Fibroblast of the conjunctiva (primary cell): ENCODE measurements around the gene CPT1C.

Experiments used
- DNase-seq: peaks from one replicate; pipeline ENCODE4 v3.0.0-alpha.2; 2010; ENCODE audit warnings: low read depth

CPT1C gene

DNA sequence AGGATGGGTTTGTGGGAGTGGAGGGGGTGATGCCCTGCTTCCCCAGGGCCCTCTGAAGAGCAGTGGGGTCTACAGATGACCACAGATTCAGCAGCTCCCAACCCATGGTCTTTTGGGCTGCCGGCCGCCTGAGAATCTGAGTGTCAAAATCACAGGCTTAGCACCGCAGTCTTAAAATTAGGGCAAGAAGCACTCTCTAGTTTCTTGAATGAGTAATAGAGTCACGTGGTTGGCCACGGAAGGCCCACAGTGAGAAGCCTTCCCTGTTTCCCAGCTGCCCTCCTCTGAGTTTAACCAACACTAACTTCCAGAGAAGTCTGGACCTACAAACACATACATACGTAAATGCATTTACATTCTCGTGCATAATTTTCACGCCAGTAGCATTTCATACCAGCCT is 8.6 kb upstream of the CPT1C start:
- DNase-seq, result no peak

DNA sequence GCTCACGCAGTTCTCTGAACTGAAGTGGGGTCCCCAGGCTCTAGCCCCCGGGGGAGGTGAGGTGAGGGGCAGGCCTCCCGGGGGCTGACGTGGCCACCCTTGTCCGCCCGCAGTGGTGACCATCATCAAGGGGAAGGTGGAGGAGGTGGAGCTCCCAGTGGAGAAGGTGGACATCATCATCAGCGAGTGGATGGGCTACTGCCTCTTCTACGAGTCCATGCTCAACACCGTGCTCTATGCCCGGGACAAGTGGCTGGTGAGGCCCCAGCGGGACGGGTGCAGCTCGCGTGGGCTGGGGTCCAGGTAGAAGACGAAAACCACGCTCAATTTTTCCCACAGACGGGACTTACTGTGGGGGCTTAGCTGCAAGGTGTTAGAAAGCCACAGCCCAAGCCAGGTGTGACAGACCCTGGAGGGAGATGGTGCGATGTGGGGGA is 7.1 kb upstream of the CPT1C start:
- no peak for DNase-seq

DNA sequence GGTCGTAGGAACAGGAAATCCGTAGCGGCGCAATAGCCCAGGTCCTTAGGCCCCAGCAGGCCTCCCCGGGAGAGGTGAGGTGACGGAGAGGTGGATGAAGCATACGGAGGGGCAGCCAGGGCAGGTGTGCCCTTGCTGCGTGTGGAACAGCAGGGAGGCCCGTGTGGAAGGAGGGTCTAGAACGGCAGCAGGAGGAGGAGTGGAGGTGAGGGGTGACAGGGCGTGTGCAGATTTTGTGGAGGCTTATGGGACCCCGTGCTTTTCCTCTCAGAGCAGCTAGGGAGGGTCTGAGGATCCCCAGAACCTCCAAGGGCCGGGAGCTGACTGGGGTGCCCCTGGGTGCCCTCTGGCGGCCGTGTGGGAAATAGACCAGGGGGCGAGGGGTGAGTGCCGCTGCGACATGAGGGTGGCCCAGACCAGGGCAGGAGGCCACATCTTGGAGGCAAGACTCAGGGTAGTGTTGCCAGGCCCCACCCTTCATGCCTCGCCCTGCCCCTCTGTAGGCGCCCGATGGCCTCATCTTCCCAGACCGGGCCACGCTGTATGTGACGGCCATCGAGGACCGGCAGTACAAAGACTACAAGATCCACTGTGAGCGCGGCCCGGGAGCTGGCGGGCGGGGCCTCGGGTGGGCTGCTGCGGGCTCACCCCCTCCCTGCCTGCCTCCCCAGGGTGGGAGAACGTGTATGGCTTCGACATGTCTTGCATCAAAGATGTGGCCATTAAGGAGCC is 6.5 kb upstream of the CPT1C start:
- DNase-seq, result no peak

DNA sequence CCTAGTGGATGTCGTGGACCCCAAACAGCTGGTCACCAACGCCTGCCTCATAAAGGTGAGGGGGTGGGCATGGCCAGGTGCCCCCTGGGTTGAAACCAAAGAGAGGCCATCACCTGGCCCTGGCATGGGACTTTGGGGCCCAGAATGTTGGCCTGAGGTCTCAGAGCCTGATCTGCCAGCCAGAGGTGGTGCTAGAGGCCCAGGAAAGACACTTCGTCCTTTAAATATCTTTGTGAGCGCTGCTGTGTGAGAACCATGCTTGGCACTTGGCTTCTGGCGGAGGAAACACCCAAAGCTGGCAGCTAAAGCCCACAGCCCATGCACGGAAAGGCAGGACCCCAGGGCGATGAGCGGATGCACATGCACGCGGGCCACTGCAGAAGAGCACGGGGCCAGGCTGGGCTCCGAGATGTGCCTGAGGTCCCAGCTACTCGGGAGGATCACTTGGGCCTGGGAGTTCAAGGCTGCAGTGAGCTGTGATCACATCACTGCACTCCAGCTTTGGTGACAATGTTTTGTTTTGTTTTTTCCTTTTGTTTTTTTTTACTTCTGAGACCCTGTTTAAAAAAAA is 5.8 kb upstream of the CPT1C start:
- DNase-seq, result no peak

DNA sequence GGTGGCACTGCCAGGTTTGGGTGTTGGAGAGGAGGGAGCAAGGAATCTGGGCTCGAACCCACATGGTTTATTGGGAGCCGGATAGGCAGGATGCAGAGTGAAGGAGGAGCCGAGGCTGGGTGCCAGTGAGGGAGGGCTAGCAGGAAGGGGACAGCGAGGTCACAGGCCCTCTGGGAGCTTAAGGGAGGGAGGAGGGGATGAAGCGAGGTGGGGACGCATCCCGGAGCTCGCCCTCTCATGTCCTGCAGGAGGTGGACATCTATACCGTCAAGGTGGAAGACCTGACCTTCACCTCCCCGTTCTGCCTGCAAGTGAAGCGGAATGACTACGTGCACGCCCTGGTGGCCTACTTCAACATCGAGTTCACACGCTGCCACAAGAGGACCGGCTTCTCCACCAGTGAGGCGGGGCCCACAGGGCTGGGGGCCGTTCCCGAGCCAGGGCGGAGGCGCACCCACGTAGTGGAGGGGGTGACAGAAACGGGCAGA is 5.0 kb upstream of the CPT1C start:
- DNase-seq, result no peak

DNA sequence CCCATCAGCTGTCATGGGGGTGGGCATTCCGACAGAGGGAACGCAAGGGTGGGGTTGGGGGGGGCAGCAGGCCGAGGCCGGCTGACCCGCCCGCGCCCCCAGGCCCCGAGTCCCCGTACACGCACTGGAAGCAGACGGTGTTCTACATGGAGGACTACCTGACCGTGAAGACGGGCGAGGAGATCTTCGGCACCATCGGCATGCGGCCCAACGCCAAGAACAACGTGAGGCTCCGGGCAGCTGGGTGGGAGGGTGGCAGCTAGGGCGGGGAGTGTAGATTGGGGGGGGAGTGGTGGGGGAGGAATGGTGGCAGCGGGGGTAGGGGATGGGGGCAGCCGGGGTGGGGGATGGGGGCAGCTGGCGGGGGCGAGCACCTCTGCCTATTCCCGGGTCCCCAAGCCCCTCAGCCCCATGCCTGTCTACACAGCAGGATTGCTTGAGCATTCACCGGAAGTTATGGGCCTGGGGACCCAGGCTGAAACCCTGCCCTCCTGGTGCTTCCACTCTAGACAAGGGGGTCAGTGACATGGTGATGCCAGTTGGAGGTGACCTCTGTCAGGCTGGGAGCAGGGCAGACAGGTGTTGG is 4.3 kb upstream of the CPT1C start:
- DNase-seq, result no peak

DNA sequence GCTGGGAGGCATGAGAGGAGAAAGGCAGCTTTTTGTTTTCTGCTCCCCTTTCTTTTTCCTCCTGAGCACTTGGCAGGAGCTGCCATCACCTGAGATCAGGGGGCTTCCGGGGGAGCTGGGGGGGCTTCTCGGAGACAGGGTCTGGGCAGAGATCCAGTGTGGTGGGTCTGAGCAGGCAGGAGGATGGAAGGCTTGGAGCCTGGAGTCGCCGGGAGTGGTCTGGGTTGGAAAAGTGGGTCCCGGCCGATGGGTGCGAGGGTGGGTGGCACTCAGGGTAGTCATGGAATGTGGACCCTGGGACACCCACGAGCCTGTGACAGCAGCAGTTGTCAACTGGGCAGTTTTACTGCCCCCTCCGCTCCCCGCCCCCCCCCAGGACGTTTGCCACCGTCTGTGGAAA is 3.8 kb upstream of the CPT1C start:
- DNase-seq, result no peak

DNA sequence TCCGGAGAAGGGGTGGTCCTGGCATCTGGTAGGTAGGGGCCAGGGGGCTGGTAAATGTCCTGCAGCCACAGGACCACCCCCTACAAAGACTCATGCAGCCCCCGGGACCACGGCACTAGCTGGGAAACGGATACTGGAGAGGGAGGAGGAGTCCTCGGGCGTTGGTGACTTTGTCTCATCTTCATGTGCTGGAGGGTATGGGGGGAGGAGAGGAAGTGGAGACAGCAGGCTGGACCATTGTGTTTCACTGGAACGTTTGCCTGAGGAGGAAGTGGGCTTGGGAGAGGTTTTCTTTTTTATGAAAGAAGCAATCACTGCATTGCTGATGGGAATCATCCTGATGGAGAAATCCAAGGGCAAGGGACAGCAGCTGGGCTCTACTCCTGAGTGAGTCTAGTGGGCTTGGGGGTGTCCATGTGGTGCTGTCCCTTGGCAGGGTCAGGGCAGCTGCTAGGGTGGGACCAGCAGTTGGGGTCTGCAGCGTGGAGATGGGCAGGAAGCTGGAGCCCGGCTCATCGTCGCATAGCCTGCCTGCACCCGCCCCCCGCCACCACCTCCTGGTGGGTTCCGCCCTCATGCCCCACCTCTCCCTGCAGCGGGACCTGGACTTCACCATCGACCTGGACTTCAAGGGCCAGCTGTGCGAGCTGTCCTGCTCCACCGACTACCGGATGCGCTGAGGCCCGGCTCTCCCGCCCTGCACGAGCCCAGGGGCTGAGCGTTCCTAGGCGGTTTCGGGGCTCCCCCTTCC is 3.2 kb upstream of the CPT1C start:
- DNase-seq, result no peak

DNA sequence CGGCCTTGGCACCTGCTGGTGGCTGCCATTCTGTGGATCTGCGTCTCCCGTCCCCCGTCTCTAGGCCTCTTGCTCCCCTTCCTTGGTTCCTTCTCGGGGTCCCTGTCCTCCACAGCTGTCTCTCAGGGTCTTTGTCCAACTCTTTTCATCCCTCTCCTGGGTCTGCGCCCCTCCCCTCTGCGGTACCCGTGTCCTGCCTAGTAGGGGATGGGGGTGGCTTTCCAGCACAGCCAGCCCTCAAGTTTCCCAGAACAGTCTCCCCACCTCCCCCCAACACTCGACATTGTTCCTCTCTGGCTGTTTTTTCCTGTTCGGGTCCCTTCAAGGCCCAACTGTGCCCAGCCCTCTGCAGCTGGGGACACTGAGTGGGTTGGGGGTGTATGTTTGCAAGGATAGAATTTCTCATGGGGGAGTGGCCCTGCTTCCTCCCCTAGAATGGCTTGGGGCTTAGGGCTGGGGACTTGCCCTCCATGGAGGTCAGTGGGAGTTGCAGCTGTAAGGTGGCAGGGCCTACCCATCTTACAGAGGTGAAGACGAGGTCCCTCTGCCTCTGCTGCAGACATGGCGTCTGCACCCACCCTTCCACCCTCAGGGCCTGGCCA is 2.3 kb upstream of the CPT1C start:
- no peak for DNase-seq

DNA sequence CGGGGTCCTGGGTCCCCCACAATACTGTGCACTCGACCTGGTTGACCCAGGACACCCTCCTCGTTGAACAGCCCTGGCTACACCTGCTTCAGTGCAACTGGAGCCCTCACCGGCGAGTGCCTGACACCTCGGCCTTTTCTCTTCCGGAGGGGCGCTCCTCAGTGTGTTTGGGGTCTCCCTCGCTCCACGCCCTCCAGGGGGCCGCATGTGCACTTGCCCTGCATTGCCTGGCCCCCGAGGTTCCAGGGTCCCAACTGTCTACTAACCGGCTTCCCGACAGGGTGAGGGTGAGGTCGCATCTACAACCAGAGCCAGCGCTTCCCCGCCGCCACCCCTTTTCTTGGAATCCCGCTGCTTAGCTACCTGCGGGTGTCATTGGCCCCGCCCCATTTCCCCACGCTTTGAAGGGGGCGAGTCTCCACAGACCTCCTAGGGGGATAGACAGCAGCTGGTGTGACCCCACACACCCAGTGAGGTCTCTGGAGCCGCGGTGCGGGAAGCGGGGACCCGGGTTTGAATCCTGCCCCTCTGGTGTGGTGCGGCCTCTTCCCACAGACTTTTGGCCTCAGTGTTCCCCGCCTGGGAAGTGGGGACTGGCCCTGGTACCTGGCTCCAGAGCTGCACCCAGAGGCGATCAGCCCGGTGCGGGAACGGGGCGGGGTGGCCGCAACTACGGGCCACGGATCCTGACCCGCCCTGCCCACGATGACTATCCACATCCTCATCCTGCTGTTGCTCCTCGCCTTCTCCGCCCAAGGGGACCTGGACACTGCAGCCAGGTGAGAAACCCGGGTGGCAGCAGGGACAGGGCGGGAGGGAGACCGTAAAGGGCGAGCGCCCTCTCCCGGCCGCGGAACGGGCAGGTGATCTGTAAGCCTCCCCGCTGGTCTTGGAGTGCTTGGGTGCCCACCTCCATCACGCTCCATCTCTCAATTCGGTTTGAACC is 1.5 kb upstream of the CPT1C start, which contains the start of gene ADM5:
Gene ADM5 (plus strand): TSS at position 462 of the 946 bp plus-strand sequence. CDS start 244 bp downstream, at position 706.
- no peak for DNase-seq

DNA sequence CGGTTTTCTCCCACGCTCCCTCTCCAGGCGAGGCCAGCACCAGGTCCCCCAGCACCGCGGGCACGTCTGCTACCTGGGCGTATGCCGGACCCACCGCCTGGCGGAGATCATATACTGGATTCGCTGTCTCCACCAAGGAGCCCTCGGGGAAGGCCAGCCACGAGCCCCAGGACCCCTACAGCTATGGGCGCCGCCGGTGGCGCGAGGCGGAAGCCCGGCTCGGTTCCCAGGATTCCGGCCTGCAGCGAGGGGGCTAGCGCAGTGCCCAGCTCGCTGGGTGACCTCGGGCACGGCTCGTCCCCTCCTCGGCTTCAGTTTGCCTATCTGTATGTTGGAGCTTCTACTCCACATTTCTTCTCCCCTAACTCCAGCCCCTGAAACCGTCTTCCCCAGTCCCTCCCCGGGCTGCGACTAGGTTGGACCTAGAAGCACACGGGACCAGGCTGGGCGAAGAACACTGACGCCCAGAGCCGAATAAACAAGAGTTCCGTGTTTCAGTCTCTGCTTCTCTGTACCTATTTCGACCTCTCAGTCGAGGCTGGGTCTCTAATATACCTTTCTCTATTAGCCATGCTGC is 749 bp upstream of the CPT1C start:
- no peak for DNase-seq

DNA sequence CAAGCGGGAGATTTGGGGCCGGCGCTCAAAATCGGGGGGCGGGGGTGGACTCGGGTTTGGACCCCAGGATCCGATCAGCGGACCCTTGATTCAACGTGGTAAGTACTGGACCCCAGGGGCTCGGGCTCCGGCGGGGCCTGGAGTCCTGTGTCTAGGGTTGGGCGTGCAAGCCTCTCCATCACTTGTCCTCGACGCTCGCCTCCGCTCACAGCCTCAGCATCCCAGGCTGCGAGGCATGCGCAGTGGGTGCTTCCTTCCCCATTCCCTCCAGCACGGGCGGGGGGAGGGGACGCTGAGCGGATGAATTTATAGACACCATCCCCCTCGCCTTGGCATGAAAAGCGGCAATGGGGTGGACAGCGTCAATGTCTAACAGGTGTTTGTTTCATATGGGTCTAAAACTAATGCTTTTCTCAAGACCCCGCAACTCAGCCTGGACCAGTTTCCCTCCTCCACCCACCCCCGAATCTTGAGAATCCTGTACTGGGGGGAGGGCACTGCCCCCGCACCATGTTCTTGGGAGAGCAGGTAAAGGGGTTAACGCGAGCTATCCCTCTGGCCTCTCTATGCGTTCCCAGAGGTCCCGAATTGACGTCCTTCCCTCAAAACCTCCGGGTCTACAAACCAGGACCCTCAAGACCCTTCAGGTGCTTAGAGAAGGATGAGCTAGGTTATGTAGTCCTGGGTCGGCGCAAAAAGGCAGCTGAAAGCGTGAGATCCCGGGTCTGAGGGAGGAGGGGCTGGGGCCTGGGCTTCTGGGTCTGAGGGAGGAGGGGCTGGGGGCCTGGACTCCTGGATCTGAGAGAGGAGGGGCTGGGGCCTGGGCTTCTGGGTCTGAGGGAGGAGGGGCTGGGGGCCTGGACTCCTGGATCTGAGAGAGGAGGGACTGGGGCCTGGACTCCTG is 579 bp downstream of the CPT1C start:
- DNase-seq, result peak; percentile 49

DNA sequence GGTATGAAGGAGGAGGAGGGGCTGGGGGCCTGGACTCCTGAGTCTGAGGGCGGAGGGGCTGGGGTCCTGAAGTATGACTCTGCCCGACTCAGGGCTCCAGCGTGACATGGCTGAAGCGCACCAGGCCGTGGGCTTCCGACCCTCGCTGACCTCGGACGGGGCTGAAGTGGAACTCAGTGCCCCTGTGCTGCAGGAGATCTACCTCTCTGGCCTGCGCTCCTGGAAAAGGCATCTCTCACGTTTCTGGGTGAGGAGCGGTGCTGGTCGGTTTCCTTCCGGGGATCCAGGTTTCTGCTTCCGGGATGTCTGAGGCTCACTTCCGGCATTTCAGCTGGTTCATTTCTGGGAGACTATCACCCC is 1.2 kb downstream of the CPT1C start:
- DNase-seq, result no peak

DNA sequence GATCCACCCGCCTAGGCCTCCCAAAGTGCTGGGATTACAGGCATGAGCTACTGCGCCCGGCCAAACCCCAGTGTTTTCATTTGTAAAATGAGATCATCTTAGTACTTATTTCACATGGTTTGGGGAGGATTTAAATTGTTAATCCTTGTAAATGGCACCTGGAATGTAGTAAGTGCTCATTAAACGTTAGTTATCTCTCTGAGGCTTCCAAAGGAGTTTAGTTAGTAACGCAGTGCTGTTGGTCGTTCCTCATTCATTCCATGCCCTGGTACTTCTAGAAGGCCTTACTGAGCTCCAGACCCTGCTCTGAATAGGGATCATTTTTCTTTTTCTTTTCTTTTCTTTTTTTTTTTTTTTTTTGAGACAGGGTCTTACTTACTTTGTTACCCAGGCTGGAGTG is 5.2 kb downstream of the CPT1C start:
- no peak for DNase-seq

DNA sequence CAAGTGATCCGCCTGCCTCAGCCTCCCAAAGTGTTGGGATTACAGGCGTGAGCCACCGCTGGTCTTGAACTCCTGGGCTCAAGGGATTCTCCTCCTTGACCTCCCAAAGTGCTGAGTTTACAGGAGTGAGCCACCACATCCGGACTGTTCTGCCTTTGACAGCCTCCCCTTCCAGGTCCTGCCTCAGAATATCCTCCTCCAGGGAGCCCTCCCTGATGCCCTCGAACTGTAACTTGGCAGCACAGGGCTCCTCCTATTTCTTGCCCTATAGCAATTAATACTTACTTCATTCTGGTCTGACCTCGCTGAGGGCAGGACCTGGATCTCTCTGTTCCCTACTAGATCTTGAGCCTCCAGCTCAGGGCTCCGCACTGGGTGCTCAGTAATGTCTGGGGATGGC is 5.9 kb downstream of the CPT1C start:
- DNase-seq, result no peak

DNA sequence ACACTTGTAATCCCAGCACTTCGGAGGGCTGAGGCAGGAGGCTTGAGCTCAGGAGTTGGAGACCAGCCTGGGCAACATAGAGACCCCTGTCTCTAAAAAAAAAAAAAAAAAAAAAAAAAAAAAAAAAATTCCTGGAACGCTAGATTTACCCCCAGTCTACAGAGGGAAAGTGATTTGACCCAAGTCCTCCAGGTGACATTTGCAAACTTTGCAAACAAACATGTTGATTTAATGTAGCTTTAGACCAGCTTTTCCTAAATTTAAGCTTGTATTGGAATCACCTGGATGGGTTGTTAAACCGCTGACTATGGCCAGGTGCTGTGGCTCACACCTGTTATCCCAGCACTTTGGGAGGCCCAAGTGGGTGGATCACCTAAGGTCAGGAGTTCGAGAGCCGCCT is 8.4 kb downstream of the CPT1C start:
- no peak for DNase-seq

DNA sequence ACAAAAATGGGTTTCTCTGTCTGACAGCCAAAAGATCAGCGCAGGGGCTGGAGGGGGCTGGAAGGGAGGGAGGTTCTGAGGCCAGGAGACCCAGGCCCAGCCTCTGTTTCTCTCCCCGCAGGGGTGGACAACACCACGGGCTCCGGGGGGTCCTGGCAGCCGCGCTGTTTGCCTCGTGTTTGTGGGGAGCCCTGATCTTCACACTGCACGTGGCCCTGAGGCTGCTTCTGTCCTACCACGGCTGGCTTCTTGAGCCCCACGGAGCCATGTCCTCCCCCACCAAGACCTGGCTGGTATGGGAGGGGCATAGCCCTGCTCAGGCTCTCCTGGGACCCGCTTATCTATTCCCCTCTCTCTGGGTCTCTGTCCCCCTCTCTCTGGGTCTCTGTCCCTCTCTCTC is 9.6 kb downstream of the CPT1C start:
- no peak for DNase-seq

DNA sequence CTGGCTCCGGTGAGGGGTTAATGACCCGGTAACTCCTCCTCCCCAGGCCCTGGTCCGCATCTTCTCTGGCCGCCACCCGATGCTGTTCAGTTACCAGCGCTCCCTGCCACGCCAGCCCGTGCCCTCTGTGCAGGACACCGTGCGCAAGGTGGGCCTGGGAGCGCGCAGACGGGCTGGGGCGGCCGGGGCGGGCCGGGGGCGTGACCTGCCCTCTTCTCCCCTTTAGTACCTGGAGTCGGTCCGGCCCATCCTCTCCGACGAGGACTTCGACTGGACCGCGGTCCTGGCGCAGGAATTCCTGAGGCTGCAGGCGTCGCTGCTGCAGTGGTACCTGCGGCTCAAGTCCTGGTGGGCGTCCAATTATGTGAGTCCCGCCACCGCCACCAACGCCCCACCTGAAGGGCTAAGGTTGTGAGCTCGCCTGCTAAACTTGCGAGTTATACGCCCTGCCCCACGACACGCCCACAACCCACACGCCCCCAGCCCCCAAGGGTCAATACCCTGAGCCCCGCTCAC is 10.4 kb downstream of the CPT1C start:
- DNase-seq, result no peak

DNA sequence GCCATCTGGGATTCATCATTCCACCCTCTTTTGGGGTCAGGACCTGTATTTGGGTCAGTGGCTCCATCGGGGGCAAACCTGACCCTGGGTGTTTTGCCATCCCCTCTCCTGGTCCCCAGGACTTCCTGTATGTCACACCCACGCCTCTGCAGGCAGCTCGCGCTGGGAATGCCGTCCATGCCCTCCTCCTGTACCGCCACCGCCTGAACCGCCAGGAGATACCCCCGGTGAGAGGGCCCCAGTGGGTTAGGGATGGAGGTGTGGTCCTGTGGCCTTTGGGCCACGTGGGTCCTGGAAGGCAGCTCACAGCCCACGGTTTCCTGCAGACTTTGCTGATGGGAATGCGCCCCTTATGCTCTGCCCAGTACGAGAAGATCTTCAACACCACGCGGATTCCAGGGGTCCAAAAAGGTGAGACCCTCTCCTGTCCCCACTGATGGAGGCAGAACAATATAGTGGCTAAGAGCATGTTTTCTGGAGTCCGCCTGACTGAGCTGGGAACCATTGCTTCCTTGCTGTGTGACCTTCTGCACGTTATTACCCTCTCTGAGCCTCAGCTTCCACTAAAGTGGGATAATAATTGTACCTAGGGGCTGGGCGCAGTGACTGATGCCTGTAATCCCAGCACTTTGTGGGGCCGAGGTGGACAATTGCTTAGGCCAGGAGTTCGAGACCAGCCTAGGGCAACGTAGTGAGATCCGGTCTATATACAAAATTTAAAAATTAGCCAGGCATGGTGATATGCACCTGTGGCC is 14.1 kb downstream of the CPT1C start:
- DNase-seq, result no peak
